GM12873 (cell line): ENCODE data around the gene SVEP1.

ENCODE experiments used
- TF ChIP-seq, protein P1 (sequence below): IDR thresholded peaks from 2 replicates; pipeline ENCODE4 v1.5.1; 2012; ENCODE audit warnings: low read depth, mild to moderate bottlenecking, moderate library complexity, low read length, control low read depth; ENCODE audit not compliant: insufficient read depth; ENCODE audit errors: missing control alignments

The SVEP1 gene

DNA sequence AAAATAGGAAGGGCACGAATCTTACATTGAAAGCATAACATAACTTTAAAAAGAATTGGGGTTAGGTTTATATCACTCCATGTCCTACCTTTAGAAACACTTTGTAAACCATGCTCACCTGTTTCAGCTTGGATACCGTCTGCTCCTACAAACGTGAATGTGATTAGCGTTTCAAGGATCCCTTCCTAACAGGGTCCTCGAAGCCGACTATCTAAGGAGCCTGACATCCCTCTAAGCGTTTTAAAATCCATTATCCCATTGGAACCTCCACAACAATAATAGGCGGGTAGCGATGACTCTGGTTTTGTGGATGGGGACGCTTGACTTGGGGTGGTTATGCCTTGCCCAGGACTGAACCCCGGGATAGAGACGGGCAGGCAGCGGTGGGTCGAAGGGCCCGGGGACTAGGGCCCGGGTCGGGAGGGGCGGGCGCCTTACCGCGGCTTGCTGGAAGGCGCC lies 937 bp downstream of the SVEP1 start:
- TF ChIP-seq, protein P1, sequence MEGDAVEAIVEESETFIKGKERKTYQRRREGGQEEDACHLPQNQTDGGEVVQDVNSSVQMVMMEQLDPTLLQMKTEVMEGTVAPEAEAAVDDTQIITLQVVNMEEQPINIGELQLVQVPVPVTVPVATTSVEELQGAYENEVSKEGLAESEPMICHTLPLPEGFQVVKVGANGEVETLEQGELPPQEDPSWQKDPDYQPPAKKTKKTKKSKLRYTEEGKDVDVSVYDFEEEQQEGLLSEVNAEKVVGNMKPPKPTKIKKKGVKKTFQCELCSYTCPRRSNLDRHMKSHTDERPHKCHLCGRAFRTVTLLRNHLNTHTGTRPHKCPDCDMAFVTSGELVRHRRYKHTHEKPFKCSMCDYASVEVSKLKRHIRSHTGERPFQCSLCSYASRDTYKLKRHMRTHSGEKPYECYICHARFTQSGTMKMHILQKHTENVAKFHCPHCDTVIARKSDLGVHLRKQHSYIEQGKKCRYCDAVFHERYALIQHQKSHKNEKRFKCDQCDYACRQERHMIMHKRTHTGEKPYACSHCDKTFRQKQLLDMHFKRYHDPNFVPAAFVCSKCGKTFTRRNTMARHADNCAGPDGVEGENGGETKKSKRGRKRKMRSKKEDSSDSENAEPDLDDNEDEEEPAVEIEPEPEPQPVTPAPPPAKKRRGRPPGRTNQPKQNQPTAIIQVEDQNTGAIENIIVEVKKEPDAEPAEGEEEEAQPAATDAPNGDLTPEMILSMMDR: no peak

- TF ChIP-seq, protein P1: no peak
Observed at GRCh38 chr9:110575945-110576344, 3.6 kb downstream of the SVEP1 start.

DNA sequence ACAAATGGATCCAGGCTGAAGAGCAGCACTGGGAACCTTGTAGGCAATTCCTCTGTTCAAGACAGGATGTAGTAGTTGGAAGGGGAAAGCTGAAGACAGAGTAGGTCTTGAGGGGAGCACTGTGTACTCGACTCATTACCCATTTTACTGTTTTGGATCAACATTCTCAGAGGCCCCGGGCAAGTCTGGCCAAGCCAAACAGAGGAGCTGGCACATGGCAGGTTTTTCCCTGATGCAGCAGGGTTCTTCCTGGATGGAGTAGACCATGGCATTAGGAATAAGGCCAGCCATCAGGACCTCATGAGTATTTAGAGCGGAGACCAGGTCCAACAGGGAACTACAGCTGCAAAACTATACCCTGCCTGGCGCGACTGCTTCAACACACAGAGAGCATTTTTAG lies 4.4 kb downstream of the SVEP1 start:
- TF ChIP-seq, protein P1: no peak

- TF ChIP-seq, protein P1: no peak
Observed at GRCh38 chr9:110573305-110573704, 6.2 kb downstream of the SVEP1 start.

DNA sequence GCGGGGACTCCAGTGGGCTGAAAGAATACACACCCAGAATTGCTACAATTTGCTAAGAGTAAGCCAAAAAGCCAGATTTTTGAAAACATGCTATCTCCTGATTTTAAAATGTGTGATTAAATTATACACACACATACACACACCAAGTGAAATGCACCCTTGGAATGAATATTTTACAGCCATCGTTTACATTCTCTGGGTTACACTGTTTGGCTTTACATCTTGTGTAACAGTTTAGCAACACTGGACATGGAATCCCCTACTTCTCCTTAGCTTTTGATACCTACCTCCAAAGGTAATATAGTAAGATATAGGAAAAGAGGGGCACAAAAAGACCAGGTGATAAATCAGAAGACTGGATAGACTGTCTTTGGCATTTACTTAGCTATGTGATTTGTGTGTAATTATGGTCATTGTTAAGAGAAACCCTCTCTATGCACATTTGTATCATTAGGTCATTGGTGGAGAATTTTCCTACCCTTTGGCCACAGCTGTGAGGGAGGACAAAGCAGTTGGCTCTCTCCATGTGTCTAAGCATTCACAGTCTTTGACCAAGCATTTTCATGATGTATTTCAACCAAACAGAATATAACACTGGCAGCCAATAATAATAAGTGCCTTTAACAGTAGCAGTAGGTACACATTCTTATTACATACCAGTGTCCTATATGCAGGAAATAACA lies 7.6 kb downstream of the SVEP1 start:
- TF ChIP-seq, protein P1: no peak

DNA sequence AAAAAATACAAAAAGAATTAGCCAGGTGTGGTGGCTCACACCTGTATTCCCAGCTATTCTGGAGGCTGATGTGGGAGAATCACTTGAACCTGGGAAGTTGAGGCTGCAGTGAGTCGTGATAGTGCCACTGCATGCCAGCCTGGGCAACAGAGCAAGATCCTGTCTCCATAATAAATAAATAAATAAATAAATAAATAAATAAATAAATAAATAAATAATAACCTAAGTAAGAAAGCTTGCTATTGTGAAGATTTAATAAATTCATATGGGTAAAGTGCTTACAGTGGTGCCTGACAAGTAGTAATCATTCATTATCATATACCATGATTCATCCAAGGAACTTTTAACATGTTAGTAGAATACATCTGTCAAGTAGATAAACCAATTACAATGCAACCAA lies 13.4 kb downstream of the SVEP1 start:
- TF ChIP-seq, protein P1: no peak

DNA sequence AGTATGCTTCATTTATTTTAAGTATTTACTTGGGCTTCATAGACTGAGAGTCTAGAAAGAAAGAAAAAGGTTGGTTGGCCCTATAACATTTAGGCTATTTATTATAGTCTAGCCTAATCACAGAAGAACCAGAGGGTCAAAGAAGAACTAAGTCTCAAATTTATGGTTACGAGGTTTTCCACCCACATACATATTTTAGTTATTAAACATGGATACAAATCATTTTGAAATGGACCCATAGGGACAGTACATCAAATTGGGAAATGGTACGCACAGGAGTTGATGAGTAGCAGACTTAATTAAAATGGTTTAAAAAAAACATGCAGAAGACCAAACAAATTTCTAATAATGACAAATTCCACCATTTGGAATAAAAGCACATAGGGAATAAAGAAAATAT lies 17.7 kb downstream of the SVEP1 start:
- TF ChIP-seq, protein P1: no peak

- TF ChIP-seq, protein P1: no peak
Observed at GRCh38 chr9:110559869-110560268, 19.7 kb downstream of the SVEP1 start.
